GM19193 (cell line): ENCODE results near the gene MBD3L2B.

Source experiments
- POLR2A ChIP-seq: IDR thresholded peaks from 4 replicates; pipeline ENCODE4 v1.6.1; 2011; ENCODE audit not compliant: insufficient read depth, insufficient read length; ENCODE audit errors: extremely low read depth

The MBD3L2B gene

DNA sequence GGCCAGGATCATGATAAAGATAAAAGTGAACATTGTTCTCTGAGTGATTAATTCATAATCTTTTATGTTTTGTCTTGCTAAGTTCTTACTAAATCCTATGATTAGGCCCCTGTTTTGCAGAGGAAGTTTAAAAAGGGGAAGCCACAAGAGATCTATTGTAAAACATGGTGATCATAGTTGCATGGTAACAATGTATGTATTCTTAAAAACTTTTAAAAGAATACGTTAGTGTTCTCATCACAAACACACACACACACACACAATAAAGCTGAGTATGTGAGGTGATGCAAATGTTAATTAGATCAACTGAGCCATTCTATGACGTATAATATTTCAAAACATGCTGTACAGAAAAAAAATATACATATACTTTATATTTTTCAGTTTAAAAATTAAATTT lies 51.2 kb downstream of the MBD3L2B start:
- TF ChIP-seq POLR2A = no peak

DNA sequence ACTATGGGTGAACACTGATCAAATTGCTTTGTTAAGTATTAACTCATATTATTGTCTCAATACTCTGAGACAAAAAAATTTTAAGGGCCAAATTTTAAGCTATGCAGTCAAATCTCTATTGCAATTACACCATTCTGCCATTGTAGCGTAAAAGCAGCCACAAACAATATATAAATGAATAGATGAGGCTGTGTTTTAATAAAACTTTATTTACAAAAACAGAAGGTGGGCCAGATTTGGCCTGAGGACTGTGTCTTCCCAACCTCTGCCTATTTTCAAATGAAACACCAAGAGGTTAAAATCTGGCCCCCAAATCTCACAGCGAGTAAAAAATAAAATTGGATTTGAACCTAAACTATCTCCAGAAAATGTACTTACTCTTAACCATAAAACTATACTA lies 51.7 kb downstream of the MBD3L2B start:
- no peak for TF ChIP-seq POLR2A
